GM21786 (cell line): Measurements from ENCODE around the gene RAET1G.
"Not testable (repeated sequence)": the region's sequence is repeated elsewhere in the genome, so short reads cannot be mapped to it uniquely, and the experiment has no call there.

Experiments
- ATAC-seq: cut with Tn5 transposase; IDR thresholded peaks from one replicate; pipeline ENCODE4 v1.9.1; 2021; ENCODE audit not compliant: unreplicated experiment

The RAET1G gene, protein sequence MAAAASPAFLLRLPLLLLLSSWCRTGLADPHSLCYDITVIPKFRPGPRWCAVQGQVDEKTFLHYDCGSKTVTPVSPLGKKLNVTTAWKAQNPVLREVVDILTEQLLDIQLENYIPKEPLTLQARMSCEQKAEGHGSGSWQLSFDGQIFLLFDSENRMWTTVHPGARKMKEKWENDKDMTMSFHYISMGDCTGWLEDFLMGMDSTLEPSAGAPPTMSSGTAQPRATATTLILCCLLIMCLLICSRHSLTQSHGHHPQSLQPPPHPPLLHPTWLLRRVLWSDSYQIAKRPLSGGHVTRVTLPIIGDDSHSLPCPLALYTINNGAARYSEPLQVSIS

DNA sequence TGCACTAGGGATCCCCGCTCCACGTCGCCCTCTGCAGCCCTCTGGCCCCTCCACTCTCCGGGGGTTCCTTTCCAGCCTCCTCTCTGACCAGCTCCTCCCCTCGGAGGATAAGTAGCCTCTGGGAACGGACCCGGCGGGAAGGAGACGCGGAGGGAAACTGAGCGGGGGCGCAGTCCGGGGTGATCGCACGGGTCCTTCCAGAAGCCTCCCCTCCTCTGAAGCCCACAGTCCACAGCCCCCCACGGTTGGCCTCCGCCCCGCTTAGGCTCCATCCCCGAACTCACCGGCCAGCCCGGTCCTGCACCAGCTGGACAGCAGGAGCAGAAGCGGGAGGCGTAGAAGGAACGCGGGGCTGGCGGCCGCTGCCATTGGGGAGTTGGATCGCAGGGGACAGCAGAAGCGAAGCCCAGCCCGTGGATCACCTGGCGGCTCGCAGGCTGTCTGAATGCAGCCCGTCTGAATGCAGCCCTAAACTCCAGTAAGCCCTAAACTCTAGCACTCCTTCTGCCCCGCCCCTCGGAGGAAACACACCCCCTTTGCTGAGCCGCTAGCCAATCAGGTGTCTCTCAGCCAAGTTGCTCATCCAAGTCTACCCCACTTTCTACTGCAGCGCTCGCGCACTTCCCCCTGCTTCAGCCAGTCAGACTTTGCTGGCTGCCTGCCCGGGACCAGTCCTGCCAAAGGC, at the start of gene RAET1G:
Gene RAET1G, minus strand, starts transcription at position 480 of the 685 bp plus-strand sequence. Its CDS starts 111 bp downstream, at position 369.
- ATAC-seq: no peak

DNA sequence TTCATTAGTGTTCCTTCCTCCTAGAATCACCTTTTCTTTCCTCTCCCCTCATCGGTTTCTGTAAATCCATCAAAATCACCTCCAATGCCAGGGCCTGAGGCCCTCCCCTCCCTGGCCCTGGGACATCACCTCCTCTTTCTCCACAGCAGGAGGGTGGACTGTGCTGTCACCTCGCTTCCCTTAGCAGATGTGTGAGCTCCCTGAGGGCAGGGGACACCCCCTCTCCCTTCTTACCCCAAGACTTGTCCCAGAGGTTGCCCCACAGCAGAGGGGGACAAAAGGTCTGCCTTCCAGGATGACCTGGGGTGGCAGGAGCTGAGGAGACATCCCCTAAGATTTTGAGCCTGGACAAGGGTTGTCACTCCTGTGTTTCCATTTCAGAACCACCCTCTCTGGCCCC, 46.7 kb upstream of the RAET1G start:
- ATAC-seq: no peak

DNA sequence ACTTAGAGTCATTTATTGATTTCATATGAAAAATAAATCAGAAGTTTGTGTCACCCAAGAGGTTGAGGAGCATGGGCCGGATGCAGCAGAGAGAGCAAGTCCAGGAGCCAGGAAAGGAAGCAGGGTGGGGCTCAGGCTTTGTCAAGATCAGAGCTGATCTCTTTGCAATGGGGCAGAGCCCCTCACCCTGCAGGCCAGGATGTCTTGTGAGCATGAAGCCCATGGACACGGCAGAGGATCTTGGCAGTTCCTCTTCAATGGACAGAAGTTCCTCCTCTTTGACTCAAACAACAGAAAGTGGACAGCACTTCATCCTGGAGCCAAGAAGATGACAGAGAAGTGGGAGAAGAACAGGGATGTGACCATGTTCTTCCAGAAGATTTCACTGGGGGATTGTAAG, 46.0 kb upstream of the RAET1G start:
- ATAC-seq: not testable (repeated sequence)

DNA sequence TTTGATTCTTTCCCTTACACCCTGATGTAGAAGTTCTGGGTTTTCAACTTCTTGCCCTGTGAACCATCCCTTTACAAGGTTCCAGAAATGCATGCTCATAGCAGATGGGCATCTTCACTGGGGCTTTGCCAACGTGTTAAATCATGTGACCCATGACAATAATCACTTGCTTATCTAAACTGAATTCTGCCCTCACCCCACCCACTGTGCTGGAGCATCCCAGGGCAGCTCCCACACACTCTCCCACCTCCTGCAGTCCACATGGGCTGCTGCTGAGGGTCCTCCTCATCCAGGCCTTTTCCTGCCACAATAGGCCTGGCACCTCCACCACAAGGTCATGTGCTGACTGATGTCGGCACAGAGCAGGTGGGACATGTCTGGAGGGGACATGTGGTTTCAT, 45.1 kb upstream of the RAET1G start:
- not testable (repeated sequence) for ATAC-seq

DNA sequence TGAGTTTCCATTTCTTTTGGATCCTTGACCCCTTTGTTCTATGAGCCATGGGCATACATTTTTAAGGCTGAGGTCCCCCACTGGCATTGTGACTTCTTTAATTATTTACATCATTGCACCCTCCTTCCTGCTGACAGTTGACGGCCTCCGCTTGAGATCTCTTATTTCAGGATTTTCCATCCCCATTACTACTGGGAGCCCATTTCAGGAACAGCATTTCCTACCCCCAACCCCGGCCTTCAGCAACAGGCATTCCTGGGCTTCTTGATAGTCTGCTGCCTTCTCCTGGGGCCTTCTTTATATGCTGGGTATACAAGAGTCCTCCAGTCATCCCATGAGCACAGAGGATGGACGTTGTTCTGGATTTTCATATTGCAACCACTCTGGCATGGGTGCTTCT, 44.7 kb upstream of the RAET1G start:
- ATAC-seq: no peak

DNA sequence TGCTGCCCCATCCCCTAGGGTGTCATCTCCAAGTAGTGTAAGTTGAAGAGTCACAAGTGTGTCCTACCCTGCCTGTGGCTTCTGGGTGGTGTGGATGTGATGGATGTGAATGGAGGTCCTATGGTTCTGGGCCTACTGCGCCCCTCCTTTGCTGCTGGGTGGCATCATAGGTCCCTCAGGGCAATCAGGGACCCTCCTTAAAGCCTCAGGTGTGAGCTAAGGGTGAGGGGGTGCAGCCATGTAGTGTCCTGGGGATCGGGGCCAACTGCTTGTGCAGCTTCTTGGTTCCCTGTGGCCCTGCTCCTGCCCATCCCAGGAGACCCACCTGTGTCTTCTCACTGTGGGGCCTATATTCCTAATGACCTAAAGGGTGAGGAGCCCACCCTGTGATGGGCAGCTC, 43.4 kb upstream of the RAET1G start:
- not testable (repeated sequence) for ATAC-seq

DNA sequence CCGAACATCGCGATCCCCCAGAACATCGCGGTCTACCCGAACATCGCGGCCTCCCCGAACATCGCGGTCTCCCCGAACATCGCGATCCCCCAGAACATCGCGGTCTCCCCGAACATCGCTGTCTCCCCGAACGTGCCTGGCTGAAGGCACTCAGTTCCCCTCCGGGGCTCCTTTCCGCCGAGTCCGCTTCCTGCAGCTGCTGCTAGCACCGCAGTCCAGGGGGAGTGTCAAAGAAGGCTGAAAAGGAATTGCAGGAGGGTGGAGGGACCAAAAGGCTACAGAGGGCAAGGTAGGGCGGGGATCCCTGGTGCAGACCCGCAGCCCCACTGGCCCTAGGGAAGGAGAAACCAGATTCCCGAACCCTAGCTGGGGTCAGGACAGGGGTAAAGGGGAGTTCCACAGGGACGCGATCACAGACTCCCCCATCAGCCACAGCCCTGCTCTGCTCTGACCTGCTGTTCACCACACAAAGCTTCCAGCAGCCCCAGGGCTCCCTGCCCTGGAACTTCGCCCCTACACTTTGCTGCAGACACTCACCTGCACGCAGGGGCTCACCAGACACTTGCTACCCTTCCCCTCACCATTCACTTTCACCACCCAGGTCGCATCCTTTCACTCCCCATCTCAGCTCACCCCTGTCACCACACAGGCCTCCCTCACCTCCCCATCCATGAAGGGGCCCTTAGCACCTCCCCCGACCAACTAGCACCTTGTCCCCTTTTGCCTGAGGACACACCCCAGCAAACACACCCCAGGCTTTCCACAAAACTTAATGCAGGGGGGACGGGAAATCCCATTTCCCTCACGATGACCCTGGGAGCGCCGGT, 42.5 kb upstream of the RAET1G start:
- no peak for ATAC-seq

DNA sequence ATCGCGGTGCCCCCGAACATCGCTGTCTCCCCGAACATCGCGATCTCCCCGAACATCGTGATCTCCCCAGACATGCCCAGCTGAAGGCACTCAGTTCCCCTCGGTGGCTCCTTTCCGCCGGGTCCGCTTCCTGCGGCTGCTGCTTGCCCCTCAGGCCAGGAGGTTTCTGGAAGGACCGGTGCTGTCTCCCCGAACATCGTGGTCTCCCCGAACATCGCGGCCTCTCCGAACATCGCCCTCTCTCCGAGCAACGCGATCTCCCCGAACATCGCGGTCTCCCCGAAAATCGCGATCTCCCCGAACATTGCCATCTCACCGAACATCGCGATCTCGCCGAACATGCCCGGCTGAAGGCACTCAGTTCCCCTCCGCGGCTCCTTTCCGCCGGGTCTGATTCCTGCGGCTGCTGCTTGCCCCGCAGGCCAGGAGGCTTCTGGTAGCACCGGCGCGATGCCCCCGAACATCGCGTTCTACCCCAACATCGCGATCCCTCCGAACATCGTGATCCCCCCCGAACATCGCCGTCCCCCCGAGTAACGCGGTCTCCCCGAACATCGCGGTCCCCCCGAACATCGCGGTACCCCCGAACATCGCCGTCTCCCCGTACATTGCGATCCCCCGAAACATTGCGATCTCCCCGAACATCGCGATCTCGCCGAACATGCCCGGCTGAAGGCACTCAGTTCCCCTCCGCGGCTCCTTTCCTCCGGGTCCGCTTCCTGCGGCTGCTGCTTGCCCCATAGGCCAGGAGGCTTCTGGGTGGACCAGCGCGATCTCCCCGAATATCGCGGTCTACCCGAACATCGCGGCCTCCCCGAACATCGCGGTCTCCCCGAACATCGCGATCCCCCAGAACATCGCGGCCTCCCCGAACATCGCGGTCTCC, 41.6 kb upstream of the RAET1G start:
- ATAC-seq: no peak

DNA sequence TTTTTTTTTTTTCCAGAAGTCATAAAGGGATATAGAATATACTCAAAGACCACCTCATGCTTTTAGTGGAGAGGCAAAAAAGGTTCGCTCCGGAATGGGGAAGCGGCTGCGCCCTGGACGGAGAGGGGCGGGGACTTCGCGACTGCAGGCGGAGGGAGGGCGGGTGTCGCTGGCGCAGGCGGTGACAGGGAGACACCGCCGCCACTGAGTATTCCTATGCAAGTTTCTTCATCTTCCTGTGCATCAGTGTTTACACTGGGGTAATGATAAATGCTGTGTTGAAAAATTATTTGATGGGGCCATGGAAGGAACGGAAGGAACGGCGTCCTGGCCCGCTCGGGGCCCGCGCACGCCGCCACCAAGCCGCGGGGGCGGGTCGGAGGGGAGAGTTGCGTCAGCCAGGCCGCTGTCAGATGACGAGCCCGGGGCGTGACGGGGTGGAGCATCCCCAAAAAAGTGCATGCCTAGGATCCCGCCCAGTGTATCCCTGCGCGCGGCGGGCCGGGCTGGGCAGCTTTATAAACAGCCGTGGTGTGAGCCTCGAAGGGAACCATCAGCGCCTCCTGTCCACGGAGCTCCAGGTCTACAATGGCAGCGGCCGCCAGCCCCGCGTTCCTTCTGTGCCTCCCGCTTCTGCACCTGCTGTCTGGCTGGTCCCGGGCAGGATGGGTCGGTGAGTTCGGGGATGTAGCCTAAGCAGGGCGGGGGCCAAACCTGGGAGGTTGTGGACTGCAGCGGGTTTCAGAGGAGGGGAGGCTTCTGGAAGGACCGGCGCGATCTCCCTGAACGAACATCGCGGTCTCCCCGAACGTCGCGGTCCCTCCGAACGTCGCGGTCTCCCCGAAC, 40.8 kb upstream of the RAET1G start, which contains the start of gene ULBP1:
Gene ULBP1, plus strand, starts transcription at position 482 of the 846 bp plus-strand sequence. Its CDS starts 107 bp downstream, at position 589.
- ATAC-seq: peak; percentile 42

DNA sequence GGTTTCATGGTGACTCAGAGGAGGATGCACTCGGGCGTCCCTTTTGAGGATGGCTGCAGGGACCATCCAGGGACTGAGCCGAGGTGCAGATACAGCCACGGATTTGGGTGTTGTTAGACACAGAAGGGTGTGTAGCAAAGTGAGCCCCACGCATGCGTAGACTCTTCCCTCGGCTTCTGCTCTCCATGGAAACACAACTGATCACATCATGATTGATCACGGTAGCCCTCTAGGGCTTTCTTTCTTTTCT, 40.2 kb upstream of the RAET1G start:
- ATAC-seq: no peak

DNA sequence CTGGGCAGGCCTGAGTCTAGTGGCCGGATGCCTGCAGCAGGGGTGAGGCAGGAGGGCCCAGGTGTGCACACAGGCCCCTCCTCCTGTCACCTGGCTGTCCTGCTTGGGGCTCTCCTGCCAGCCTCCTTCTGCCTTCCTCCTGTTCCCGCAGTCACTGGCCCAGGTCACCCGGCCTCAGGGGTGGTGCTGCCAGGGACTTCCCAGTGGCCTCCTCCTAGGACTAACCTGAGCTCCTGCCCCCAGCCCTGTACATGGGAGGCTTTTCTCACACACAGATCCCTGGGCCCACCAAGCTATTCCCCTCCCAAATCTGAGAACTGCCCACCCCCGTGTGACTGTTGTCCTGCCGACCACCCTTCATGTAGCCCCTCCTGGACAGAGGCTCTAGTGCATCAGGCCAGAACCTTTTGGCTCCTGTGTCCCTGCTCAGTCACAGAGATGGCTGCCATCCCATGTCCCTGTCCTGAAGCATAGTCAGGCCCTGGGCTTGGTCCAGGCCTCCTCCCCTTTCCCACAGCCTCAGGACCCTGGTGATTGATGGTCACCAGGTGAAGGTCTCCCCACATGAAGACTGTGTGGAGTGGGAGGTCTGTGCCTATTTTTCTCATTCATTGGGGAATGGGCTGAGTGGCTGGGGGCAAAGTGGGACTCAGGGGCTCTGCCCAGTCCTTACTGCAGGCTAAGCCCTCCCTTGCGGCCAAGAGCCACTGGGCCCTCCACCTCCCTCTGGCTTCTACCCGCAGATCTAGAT, 39.7 kb upstream of the RAET1G start:
- peak; percentile 24 for ATAC-seq

DNA sequence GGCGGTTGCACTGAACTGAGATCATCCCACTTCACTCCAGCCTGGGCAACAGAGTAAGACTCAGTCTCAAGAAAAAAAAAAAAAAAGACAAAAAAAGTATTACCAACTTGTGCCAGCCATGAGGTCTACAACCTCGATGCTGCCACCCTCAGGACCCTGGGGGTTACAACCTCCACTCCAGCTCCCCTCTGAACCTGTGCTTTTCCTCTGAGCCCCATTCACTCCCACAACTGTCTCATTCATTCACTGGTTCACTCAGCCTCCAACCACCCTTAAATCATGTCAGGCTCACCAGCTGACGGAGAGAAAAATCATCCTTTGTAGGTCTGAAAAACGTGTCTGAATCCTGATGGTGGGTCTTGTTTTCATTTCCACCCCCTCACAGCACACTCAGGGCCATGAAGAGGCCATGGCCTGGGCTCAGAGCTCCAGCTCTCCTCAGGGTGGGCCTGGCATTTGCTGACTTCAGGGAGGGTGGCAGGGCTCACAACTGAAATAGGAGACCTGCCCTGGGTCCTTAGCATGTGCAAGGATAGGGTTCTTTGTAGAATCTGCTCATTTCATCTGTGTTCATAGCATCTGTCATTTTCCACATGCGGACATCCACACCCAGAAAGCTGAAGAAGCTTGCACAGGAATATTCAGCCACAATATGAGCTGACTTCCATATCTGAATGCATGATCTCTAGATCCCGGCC, 39.0 kb upstream of the RAET1G start:
- ATAC-seq: no peak

DNA sequence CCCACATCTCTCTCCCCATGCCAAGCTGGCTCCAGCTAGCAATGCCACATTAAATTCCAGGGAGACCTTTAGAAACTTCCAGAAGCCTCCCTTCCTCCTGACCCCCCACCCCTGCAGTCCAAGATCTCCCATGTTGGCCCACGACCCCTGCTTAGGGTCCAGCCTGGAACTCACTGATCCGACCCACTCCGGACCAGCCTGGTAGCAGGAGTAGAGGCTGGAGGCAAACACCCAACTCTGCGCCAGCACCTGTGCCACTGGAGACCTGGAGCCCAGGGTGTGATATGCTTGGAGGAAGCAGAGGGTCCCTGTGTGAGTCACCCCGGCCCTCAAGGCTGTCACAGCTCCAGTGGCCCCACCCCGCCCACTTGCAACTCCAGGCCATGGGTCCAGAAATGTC, 37.6 kb upstream of the RAET1G start:
- no peak for ATAC-seq

DNA sequence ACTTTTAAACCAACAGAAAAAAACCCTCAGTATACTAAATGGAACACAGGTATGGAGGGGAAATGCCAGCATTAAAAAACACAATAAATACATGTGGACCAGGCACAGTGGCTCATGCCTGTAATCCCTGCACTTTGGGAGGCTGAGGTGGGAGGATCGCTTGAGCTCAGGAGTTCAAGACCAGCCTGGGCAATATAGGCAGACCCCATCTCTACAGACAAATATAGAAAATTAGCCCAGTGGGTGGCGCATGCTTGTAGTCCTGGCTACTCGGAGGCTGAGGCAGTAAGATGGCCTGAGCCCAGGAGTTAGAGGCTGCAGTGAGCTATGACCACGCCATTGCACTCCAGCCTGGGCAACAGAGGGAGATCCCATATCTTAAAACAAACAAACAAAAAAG, 36.9 kb upstream of the RAET1G start:
- not testable (repeated sequence) for ATAC-seq

DNA sequence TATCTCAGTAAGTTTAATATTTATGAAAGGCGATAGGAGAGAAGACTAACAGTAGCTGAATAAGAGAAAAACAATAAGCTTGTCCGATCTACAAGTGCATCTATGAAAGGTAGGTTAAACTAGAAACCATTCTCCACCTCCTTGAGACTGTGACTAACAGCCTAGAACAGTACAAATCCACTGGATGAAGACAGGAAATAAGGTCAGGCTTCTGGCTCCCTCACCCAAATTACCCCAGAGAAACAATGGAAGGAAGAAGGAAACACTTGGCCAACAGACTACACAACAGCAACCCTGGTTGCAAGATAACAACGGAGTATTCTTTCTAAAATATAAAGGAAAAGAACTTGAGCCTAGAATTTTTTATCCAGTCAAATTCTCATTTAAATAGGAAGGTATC, 35.2 kb upstream of the RAET1G start:
- not testable (repeated sequence) for ATAC-seq

DNA sequence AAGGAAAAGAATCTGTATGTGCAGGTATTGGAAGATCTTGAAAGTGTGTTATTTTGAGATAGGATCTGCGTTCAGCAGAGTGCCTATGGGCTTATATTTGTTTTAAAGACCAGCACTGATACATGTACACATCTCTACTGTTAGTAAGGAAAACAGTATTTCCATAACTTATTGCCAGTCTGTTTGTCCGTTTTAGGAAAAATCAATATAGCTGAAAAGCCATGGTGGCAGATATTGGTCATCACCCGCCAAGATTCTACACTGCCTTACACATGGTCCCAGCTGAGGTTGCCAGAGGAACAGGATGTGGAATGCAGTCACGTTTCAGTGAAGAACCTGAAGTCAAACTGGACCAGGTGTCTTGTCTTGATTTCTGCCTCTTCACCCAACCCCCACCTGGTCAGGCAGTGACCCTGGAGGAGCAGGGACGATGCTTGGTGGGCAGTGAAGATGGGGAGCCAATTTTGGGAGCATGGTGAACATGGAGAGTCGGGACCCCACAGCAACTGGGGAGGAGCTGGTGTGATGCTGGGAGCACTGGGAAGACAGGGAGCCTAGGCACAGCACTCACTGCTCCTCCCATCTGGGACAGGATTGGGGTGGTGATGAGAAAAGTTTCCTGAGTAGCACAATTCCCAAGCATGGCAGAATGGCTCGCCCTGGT, 32.9 kb upstream of the RAET1G start:
- not testable (repeated sequence) for ATAC-seq

DNA sequence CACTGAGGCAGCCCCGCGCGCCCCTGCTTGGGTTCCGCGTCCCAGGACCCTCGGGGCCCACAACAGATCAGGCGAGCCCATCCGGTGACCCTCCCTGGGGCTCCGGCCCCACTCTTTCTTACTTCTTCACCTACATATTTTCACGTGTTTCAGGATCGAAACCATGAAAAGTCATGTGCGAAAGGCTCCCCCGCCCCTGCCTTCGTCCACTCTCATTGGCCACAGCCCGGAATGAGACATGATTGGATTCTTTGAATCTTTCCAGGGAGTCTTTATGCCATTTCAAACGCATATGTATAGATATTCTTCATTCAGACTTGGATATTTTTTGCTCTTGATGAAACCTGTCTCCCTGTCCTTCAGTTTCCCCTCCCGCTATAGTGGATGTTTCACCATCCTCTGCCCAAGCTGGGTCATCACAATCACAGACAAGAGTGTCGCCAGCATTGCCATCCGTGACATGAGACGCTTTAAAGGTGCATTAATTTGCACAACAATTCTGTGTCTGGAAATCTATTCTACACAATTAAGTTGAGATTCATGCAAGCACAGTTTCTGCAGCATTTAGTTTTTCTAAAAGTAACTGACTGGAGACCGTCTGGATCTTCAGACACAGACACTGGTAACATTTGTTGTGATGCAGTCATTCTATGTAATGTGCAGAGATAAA, 32.2 kb upstream of the RAET1G start:
- not testable (repeated sequence) for ATAC-seq
